ENCODE measurements around the gene TMEM178B. TPM values are rescaled to one million over a fixed set of nuclear protein-coding genes. Genes with fewer than 3 reads are reported as not detected.
A peak's percentile ranks its signal among the peaks of the same experiment; 100 is the strongest.
"Not testable (repeated sequence)": the region's sequence is repeated elsewhere in the genome, so short reads cannot be mapped to it uniquely, and the experiment has no call there.

TMEM178B gene
- total RNA-seq, 2 experiments from 2014 or later: 1.7 TPM

DNA sequence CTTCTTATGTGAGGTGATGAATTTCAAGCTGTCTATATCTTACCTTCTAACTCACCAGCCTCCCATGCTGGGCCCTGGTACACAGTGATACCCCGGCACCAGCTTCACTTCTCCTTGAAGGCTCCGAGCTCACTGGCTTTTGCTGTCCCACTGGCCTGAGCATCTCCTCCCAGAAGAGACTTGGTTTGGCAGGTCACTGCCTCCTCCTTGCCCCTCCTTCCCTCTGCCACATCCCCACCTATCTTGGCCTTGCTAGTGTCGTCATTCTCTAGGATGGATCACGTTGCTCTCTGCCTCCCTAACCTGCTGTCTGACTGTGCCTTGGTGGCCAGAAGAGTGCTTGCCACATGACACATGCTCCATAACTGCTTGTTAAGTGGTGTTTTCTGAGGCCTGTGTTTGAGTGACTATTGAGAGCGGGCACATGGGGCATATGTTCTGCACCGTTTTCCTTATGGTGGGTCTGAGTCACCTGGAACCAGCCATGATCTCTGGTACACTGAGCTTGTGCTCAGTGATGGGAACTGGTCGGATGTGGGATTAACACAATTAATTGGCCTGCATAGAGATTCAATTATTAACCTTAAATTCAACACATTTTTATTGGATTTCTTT is 86.5 kb downstream of the TMEM178B start:
- no peak overlapping the region for H3K27ac Mint-ChIP-seq
- DNase-seq: no peak
- H3K4me3 Mint-ChIP-seq: no peak overlapping the region
- ChIA-PET POLR2A (no interaction called here), CTCF (no interaction called here)
- H3K4me1 Mint-ChIP-seq: peaks cover 15% of the 10 kb centered on the region
- peaks cover 2% of the 10 kb centered on the region for H3K9me3 Mint-ChIP-seq
- H3K36me3 Mint-ChIP-seq (ENCODE audit: low read depth): no peaks in the 10 kb centered on the region
- peaks cover 4% of the 10 kb centered on the region for H3K27me3 Mint-ChIP-seq

DNA sequence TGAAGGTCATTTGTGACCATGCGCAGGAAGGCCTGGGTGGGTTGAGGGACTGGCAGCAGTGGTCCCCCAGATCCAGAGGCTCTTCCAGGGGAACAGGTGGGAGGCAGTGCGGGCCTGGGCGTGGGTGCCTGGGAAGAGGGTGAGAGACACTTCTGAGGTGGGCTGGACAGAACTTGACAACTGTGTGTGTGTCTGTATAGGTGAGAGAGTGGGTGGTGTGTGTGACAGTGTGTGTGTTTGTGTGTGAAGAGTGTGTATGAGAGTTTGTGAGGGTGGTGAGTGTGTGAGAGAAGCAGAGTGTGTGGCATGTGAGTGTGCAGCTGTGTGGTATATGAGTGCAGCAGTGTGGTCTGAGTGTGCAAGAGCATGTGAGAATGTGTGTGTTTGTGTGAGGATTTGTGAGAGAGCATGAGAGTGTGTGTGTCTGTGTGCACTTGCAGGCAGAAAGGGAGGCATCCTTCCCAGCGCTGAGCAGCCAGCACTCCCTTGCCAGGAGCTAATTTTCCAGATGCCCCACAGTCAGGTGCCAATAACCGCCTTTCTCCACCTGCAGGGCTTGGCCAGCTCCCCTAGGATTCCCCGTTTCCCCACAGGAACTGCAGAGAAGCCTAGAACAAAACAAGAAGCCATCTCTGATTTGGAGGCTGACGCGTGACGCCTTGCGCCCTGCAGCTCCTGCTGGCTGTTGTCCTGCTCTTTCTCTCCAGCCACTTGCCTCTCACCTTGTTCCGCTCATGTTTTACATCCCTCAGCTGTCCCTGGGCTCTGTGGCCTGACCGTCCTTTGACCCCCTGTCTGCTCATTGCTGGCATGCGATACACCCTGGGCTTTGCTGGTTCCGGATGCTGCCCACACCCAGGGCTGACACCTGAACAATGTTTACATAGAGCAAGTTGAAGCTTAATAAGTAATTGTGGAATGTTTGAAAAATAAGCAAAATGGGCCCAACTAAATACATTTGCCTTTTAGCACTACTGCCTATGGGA is 88.0 kb downstream of the TMEM178B start:
- Mint-ChIP-seq H3K27ac (no peak overlapping the region), H3K36me3 (ENCODE audit: low read depth) (no peaks in the 10 kb centered on the region), H3K27me3 (peaks cover 6% of the 10 kb centered on the region), H3K9me3 (peaks cover 2% of the 10 kb centered on the region), H3K4me3 (no peak overlapping the region), H3K4me1 (peaks cover 15% of the 10 kb centered on the region)
- CTCF ChIA-PET: no interaction called here
- no peak for DNase-seq
- POLR2A ChIA-PET: no interaction called here

DNA sequence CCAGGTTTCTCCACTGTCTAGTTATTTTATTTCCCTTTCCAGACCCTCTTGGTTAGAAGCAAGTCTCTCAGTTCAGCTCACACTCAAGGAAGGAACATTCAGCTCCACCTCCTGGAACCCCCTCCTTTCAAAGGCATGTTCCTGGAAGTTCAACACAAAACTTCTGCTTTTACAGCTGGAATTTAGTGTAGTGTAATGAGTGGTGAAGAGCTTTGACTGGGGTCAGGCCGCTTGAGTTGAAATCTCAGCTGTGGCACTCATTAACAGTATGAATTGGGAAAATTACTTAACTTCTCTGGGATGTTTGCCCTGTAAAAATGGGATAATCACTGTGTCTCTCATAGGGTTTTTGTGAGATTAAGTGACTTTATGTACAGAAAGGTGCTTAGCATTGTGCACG is 91.7 kb downstream of the TMEM178B start:
- H3K27ac Mint-ChIP-seq: no peak overlapping the region
- H3K36me3 Mint-ChIP-seq (ENCODE audit: low read depth): no peaks in the 10 kb centered on the region
- DNase-seq: no peak
- H3K4me1 Mint-ChIP-seq: no peaks in the 10 kb centered on the region
- H3K9me3 Mint-ChIP-seq: peaks cover 2% of the 10 kb centered on the region
- H3K4me3 Mint-ChIP-seq: no peak overlapping the region
- POLR2A ChIA-PET: no interaction called here
- CTCF ChIA-PET: no interaction called here
- H3K27me3 Mint-ChIP-seq: peaks cover 6% of the 10 kb centered on the region

DNA sequence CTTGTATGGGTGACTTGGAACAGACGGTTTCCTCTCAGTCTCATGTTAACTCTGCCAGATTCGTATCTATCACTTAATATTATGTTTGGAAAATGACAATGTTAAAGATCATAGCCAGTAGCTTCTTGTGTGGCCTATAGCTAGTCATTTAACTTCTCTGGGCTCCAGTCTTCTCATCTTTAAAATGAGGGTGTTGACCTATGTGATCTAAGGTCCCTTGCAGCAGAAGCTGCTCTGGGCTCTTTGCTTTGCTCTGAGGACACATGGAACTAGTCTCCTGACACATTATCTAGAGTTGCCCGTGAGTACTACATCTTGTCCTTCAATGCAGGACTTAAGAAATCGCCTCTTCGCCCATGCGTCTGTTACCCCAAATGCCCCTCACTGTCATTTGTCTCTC is 93.1 kb downstream of the TMEM178B start:
- H3K9me3 Mint-ChIP-seq: no peaks in the 10 kb centered on the region
- POLR2A ChIA-PET: no interaction called here
- H3K4me1 Mint-ChIP-seq: no peaks in the 10 kb centered on the region
- no peaks in the 10 kb centered on the region for H3K36me3 Mint-ChIP-seq (ENCODE audit: low read depth)
- no peak overlapping the region for H3K4me3 Mint-ChIP-seq
- peaks cover 4% of the 10 kb centered on the region for H3K27me3 Mint-ChIP-seq
- DNase-seq: no peak
- CTCF ChIA-PET: no interaction called here
- H3K27ac Mint-ChIP-seq: no peak overlapping the region

DNA sequence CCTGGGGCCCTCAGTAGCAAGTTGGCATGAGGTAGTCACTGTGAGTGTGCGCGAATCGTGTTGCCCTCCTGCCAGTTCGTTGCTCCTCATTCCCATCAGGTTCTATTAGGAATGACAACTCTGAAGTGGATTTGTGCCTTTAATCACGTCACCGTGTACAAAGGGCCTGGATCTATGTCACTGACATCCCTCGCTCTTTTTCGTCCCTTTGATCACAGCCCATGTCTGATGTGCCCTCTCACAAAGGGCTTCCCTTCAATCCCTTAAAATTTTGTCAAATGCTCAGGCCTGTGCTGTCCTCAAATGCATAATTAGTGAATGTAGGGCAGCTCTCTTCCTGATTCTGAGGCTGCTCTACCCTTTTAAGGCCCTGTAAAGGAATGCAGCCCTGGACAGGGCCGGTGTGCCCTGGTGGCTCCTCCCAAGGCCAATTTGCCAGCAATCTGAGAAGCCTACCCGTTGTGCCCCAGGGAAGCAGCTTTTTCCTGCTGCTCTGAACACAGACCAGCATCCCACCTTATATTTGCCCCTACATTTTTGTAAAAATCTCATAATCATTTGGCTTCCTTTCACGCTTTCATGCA is 93.6 kb downstream of the TMEM178B start:
- ChIA-PET CTCF (no interaction called here), POLR2A (no interaction called here)
- H3K4me1 Mint-ChIP-seq: no peaks in the 10 kb centered on the region

DNA sequence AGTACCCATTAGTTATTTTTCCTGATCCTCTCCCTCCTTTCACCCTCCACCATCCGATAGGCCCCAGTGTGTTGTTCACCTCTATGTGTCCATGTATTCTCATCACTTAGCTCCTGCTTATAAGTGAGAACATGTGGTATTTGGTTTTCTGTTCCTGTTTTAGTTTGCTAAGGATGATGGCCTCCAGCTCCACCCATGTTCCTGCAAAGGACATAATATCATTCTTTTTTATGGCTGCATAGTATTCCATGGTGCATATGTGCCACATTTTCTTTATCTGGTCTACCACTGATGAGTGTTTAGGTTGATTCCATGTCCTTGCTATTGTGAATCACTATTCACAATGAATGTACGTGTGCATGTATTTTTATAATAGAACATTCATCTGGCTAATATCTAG is 95.3 kb downstream of the TMEM178B start:
- H3K27ac Mint-ChIP-seq; H3K36me3 Mint-ChIP-seq (ENCODE audit: low read depth); DNase-seq; H3K27me3 Mint-ChIP-seq; CTCF ChIA-PET; H3K9me3 Mint-ChIP-seq; POLR2A ChIA-PET; H3K4me1 Mint-ChIP-seq; H3K4me3 Mint-ChIP-seq: not testable (repeated sequence)

More for the DNA sequence above, 93.6 kb downstream of the TMEM178B start:
- Mint-ChIP-seq H3K4me3 (no peak overlapping the region), H3K27ac (no peak overlapping the region), H3K9me3 (no peaks in the 10 kb centered on the region), H3K36me3 (ENCODE audit: low read depth) (no peaks in the 10 kb centered on the region), H3K27me3 (peaks cover 4% of the 10 kb centered on the region)
- DNase-seq: no peak

DNA sequence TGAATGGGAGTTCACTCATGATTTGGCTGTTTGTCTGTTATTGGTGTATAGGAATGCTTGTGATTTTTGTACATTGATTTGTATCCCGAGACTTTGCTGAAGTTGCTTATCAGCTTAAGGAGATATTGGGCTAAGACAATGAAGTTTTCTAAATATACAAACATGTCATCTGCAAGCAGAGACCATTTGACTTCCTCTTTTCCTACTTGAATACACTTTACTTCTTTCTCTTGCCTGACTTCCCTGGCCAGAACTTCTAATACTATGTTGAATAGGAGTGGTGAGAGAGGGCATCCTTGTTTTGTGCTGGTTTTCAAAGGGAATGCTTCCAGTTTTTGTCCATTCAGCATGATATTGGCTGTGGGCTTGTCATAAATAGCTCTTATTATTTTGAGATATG is 101.9 kb downstream of the TMEM178B start:
- POLR2A ChIA-PET; H3K9me3 Mint-ChIP-seq; H3K27ac Mint-ChIP-seq; H3K4me3 Mint-ChIP-seq; H3K27me3 Mint-ChIP-seq; CTCF ChIA-PET; DNase-seq; H3K36me3 Mint-ChIP-seq (ENCODE audit: low read depth): not testable (repeated sequence)
- peaks cover 20% of the 10 kb centered on the region for H3K4me1 Mint-ChIP-seq

DNA sequence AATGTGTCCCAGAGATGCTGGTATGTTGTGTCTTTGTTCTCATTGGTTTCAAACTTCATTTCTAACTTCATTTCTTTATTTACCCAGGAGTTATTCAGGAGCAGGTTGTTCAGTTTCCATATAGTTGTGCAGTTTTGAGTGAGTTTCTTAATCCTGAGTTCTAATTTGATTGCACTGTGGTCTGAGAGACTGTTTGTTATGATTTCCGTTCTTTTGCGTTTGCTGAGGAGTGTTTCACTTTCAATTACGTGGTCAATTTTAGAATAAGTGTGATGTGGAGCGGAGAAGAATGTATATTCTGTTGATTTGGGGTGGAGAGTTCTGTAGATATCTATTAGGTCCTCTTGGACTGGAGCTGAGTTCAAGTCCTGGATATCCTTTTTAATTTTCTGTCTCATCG is 103.3 kb downstream of the TMEM178B start:
- peak overlapping the region; percentile 46 for H3K4me3 Mint-ChIP-seq
- H3K36me3 Mint-ChIP-seq (ENCODE audit: low read depth); H3K27me3 Mint-ChIP-seq; DNase-seq; POLR2A ChIA-PET; H3K9me3 Mint-ChIP-seq: not testable (repeated sequence)
- H3K4me1 Mint-ChIP-seq: peaks cover 20% of the 10 kb centered on the region
- peak overlapping the region; percentile 70 for H3K27ac Mint-ChIP-seq
- CTCF ChIA-PET: interaction anchor here (1.5 kb wide), 1 partner anchor 356 kb away, joined by 4 read pairs; no protein-coding TSS in a partner anchor

DNA sequence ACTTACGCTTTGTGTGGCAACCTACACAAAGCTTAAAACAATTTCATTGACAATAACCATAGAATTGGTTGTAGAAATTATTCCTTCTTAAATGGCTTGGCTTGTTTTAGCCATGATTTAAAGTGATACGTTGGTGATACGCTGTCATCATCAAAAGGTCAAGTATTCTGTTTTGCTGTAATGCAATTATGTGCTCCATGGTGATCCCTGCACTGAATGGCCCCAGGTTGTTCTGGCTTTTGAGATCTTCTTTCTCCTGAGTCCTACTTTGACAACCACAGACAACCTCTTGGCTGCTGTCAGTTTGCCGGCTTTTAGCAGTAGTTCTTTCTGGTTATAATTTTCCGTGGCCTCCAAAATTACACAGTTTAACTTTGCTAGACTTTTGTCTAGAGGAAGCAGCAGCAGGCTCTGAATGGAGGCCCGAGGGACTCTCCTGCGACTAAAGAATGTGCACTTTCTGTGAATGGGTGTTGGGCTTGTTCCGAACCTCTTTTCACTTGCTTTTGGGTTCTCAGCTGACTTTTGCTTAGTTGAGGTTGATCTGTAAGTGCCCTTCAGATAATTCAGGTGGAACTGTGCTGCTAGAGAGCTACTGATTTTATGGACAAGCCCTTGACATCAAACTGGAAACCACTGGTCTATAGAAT is 104.7 kb downstream of the TMEM178B start:
- POLR2A ChIA-PET: no interaction called here
- no peaks in the 10 kb centered on the region for H3K36me3 Mint-ChIP-seq (ENCODE audit: low read depth)
- H3K9me3 Mint-ChIP-seq: no peaks in the 10 kb centered on the region
- DNase-seq: no peak
- H3K27ac Mint-ChIP-seq: no peak overlapping the region
- H3K4me3 Mint-ChIP-seq: no peak overlapping the region
- peaks cover 2% of the 10 kb centered on the region for H3K27me3 Mint-ChIP-seq
- CTCF ChIA-PET: no interaction called here
- peaks cover 20% of the 10 kb centered on the region for H3K4me1 Mint-ChIP-seq

DNA sequence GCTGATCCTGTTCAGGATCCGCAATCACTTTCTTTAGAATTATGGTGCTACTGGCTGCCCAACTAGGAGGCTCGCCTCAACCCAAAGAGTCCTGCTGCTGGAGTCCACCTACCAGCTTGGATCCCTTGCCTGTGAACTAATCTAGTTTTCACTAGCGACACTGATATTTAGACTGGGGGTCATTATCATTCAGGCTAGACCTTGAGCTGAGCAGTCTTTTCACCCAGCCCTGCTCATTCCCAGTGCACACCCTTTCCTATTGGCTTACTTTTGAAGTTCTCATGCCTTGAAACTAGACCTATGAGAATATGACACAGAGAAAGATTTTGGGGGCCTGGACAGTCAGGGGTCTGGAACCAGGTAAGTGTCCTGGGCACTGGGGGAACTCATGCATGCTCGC is 107.9 kb downstream of the TMEM178B start:
- no peak overlapping the region for H3K4me3 Mint-ChIP-seq
- H3K27ac Mint-ChIP-seq: no peak overlapping the region
- peaks cover 12% of the 10 kb centered on the region for H3K4me1 Mint-ChIP-seq
- no peaks in the 10 kb centered on the region for H3K27me3 Mint-ChIP-seq
- H3K36me3 Mint-ChIP-seq (ENCODE audit: low read depth): no peaks in the 10 kb centered on the region
- no peak for DNase-seq
- ChIA-PET CTCF (no interaction called here), POLR2A (interaction anchor here (0.6 kb wide), 1 partner anchor 556 kb away, joined by 3 read pairs; no protein-coding TSS in a partner anchor)
- H3K9me3 Mint-ChIP-seq: no peaks in the 10 kb centered on the region

DNA sequence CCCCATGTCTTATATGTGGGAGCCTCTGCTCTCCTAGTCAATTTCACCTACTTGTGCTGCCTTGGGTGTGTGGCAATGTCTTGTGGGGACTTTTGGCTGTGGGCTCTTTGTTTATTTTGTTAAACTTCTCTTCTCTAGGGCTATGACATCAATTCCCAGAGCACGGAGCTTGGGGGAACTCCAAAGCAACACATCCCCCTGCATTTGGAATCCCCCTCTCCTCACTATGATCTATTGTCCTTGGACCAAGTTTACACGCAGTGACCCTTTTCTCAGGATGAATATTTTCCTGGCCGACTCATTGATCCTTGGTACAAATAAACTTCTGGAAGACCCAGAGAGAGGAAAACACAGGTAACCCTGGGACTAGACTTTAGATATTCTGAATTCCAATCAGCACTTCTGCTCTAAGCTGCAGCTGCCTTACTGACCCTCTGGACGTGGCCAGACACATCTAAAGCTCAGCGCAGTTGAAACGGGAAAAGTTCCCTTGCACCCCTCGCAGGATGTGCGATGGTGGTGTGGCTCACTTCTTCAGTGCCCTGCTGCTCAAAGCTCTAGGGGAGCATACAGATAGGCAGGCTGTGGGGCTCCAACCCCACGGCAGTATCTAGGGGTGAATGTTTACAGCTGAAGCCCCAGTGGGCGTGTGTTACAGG is 110.8 kb downstream of the TMEM178B start:
- no peak for DNase-seq
- POLR2A ChIA-PET: no interaction called here
- no peaks in the 10 kb centered on the region for H3K9me3 Mint-ChIP-seq
- H3K4me1 Mint-ChIP-seq: no peaks in the 10 kb centered on the region
- H3K27me3 Mint-ChIP-seq: no peaks in the 10 kb centered on the region
- CTCF ChIA-PET: no interaction called here
- H3K4me3 Mint-ChIP-seq: no peak overlapping the region
- H3K36me3 Mint-ChIP-seq (ENCODE audit: low read depth): no peaks in the 10 kb centered on the region
- H3K27ac Mint-ChIP-seq: no peak overlapping the region

DNA sequence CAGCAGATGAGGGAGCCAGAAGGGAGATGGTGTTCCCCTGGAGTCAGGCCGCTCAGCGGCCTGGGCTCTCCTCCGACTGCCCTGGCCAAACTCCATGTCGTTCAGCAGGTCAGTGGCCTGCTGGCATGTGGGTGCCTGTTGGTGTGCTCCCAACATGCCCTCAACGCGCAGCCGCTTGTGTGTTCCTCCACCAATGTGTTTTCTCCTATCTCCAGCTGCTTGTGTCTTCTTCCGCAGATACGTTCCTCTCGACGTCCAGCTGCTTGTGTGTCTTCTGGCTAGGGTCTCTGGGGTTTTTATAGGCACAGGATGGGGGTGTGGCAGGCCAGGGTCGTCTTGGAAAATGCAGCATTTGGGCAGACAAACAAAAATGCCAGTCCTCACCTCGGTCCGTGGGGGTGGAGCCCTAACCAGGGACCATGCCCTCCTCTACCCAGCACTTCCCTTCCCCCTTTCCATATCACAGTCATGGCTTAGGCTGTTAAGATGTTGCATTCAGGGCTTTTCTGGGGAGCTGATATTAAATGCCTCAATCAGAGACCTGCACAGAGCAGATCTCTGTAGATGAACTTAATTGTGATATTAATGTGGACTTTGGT is 111.6 kb downstream of the TMEM178B start:
- Mint-ChIP-seq H3K4me3 (no peak overlapping the region), H3K4me1 (no peaks in the 10 kb centered on the region), H3K27ac (no peak overlapping the region), H3K36me3 (ENCODE audit: low read depth) (no peaks in the 10 kb centered on the region), H3K27me3 (no peaks in the 10 kb centered on the region), H3K9me3 (no peaks in the 10 kb centered on the region)
- CTCF ChIA-PET: no interaction called here
- POLR2A ChIA-PET: no interaction called here
- no peak for DNase-seq
